GM21423 (cell line): ENCODE data around the gene DYNLT4.
"Not testable (repeated sequence)": the region's sequence is repeated elsewhere in the genome, so short reads cannot be mapped to it uniquely, and the experiment has no call there.

ENCODE experiments used
- ATAC-seq: cut with Tn5 transposase; IDR thresholded peaks from one replicate; pipeline ENCODE4 v1.9.1; 2021; ENCODE audit warnings: mild to moderate bottlenecking, moderate library complexity; ENCODE audit not compliant: unreplicated experiment

The DYNLT4 gene

GRCh38 chr1:44810762-44811105 is 3.6 kb upstream of the DYNLT4 start:
- not testable (repeated sequence) for ATAC-seq

GRCh38 chr1:44810101-44810761 is 3.1 kb upstream of the DYNLT4 start:
- no peak for ATAC-seq

- peak; percentile 35 for ATAC-seq
Observed at GRCh38 chr1:44808938-44809917, 2.1 kb upstream of the DYNLT4 start.

GRCh38 chr1:44808063-44808937 is 1.1 kb upstream of the DYNLT4 start, which contains the start of gene BTBD19:
Gene BTBD19 (plus strand): TSS chr1:44808523. CDS start chr1:44808821, 298 bp downstream.
- peak; percentile 26 for ATAC-seq

GRCh38 chr1:44807364-44808062 is 362 bp upstream of the DYNLT4 start:
- ATAC-seq = peak; percentile 25

GRCh38 chr1:44806025-44806703 is 987 bp downstream of the DYNLT4 start:
- no peak for ATAC-seq

GRCh38 chr1:44805311-44806024 is 1.7 kb downstream of the DYNLT4 start:
- ATAC-seq = no peak

GRCh38 chr1:44803312-44804095 is 3.6 kb downstream of the DYNLT4 start:
- ATAC-seq = no peak

GRCh38 chr1:44803062-44803311 is 4.2 kb downstream of the DYNLT4 start:
- ATAC-seq = no peak

- no peak for ATAC-seq
Observed at GRCh38 chr1:44802306-44803061, 4.7 kb downstream of the DYNLT4 start.

- no peak for ATAC-seq
Observed at GRCh38 chr1:44801491-44802305, 5.5 kb downstream of the DYNLT4 start.

- ATAC-seq = peak; percentile 87
Observed at GRCh38 chr1:44799770-44800584, 7.2 kb downstream of the DYNLT4 start, which contains the start of gene PLK3. Gene PLK3 (plus strand): TSS chr1:44800377. CDS start chr1:44800464, 87 bp downstream.

GRCh38 chr1:44798481-44799365 is 8.4 kb downstream of the DYNLT4 start:
- no peak for ATAC-seq

GRCh38 chr1:44797886-44798285 is 9.3 kb downstream of the DYNLT4 start:
- not testable (repeated sequence) for ATAC-seq
